Body of pancreas (tissue), 4 donors: ENCODE measurements around the gene NPAS2. TPM values are rescaled to one million over a fixed set of nuclear protein-coding genes. Genes with fewer than 3 reads are reported as not detected.

ENCODE experiments used
- ATAC-seq: fragments of 150-250 bp; one replicate; pipeline ENCODE4 v1.9.1; 2016
- DNase-seq, 4 donors: peaks; one replicate each; pipeline ENCODE4 v3.0.0-alpha.2; 2019
- H3K27ac ChIP-seq, 4 donors: fragments of 200-600 bp; sonication (generic); 1 replicate in 3 of 4; 2 replicates in 1 of 4; pipeline versions ENCODE4 v1.5.1 to v1.6.1; 2016 to 2019; ENCODE audit warnings: mild to moderate bottlenecking in 1 of 4, mixed read lengths in 1 of 4, moderate library complexity in 1 of 4
- H3K27me3 ChIP-seq, 2 donors: fragments of 200-600 bp; sonication (generic); one replicate each; pipeline ENCODE4 v1.6.0; 2016; ENCODE audit warnings: mild to moderate bottlenecking in 1 of 2
- H3K36me3 ChIP-seq, 2 donors: fragments of 200-600 bp; sonication (generic); replicated peaks in 1 of 2; 2 replicates each; pipeline ENCODE4 v1.5.1; 2016; ENCODE audit warnings: low read depth in 2 of 2; ENCODE audit not compliant: insufficient read depth in 1 of 2
- H3K4me1 ChIP-seq: fragments of 200-600 bp; sonication (generic); one replicate; pipeline ENCODE4 v1.6.0; 2016
- H3K4me3 ChIP-seq, 2 donors: fragments of 200-600 bp; sonication (generic); 1 replicate in 1 of 2; 2 replicates in 1 of 2; pipeline ENCODE4 v1.5.1; 2016 to 2019
- H3K9me3 ChIP-seq, 3 donors: fragments of 200-600 bp; sonication (generic); 1 replicate in 2 of 3; 2 replicates in 1 of 3; pipeline ENCODE4 v1.5.1; 2016
- POLR2A ChIP-seq, 3 donors: fragments of 450-650 bp; IDR thresholded peaks; one replicate each; pipeline ENCODE4 v1.6.1; 2016; ENCODE audit warnings: antibody characterized with exemption in 3 of 3, mild to moderate bottlenecking in 2 of 3
- WGBS, 2 donors: methylation state at CpG; one replicate each; pipeline ENCODE4 v1.1.5; 2017; 5-methylcytosine and 5-hydroxymethylcytosine counted together
- intact Hi-C: fragments of 100-400 bp; cut with DNase I; formaldehyde crosslinking; loops from one replicate; pipeline ENCODE4 v1.15.1; 2023
- total RNA-seq, 2 donors: library from RNA; depleted of rRNA; stranded (reverse); fragments of >200 nt; gene quantifications; one replicate each; pipeline ENCODE4 v1.1.0, GENCODE V29; 2016
- TF ChIP-seq, protein P1 (sequence below), 7 experiments: fragments of 450-650 bp in 4 of 7; fragments of 200-600 bp in 3 of 7; sonication (generic) in 3 of 7; IDR thresholded peaks; one replicate each; pipeline ENCODE4 v1.5.1; 2016 to 2019; ENCODE audit warnings: antibody characterized with exemption in 7 of 7

The NPAS2 gene
- total RNA-seq, 2 donors from 2014 or later: 32.7 to 51.7 TPM

GRCh38 chr2:100903534-100904258, 83.8 kb downstream of the NPAS2 start:
- H3K4me1 ChIP-seq: peaks cover 13% of the 10 kb centered on the region
- H3K36me3 ChIP-seq: peaks cover 0 to 2% of the 10 kb centered on the region in 2 donors
- no peaks in the 10 kb centered on the region for H3K27me3 ChIP-seq
- ATAC-seq (no peak), DNase-seq (no peak)
- TF ChIP-seq POLR2A (IDR thresholded peaks at IDR 0.05): no peak
- intact Hi-C loops: no loop called here
- H3K27ac ChIP-seq: no peak overlapping the region
- H3K4me3 ChIP-seq: no peak overlapping the region
- no peaks in the 10 kb centered on the region for H3K9me3 ChIP-seq
- 78 to 85% methylated on average over 16 to 17 of the region's 17 CpGs for WGBS, 2 donors

DNA sequence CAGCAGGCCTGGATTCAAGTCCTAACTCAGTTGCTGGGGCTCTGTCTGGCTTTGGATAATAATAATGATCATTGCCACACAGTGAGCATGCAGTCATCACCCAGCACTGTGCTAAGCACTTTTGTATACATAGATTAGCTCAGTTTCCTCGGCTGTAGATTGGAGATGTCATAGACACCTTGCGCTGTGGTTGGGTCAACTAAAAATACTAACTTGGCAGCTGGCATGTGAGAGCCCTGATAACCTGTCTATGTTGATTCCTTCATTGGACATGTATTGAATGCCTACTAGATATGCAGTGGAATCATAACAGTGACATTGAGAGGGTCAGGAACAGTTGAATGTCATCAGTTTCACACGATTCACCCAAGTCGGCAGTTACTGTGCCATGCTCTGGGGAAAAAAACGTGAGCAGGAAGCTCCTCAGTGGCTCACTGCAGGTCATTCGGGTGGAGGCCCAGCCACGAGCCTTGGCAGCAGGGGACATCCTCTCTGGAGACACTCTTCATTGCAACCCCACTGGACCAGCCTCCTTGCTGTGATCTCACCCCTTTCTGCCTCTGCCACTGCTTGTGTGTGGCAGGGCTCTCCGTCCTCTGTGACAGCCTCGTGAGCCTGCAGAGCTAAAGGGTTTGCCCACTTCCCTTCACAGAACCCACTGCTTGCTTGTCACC, 85.3 kb downstream of the NPAS2 start:
- Histone ChIP-seq H3K36me3 (peaks cover 0 to 2% of the 10 kb centered on the region in 2 donors), H3K27me3 (no peaks in the 10 kb centered on the region), H3K4me1 (peaks cover 13% of the 10 kb centered on the region), H3K9me3 (no peaks in the 10 kb centered on the region), H3K4me3 (no peak overlapping the region), H3K27ac (no peak overlapping the region)
- no peak for TF ChIP-seq POLR2A (IDR thresholded peaks at IDR 0.05)
- TF ChIP-seq, protein P1, sequence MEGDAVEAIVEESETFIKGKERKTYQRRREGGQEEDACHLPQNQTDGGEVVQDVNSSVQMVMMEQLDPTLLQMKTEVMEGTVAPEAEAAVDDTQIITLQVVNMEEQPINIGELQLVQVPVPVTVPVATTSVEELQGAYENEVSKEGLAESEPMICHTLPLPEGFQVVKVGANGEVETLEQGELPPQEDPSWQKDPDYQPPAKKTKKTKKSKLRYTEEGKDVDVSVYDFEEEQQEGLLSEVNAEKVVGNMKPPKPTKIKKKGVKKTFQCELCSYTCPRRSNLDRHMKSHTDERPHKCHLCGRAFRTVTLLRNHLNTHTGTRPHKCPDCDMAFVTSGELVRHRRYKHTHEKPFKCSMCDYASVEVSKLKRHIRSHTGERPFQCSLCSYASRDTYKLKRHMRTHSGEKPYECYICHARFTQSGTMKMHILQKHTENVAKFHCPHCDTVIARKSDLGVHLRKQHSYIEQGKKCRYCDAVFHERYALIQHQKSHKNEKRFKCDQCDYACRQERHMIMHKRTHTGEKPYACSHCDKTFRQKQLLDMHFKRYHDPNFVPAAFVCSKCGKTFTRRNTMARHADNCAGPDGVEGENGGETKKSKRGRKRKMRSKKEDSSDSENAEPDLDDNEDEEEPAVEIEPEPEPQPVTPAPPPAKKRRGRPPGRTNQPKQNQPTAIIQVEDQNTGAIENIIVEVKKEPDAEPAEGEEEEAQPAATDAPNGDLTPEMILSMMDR (IDR thresholded peaks at IDR 0.05): no peak
- DNase-seq (no peak), ATAC-seq (no peak)
- WGBS, 2 donors: 68 to 78% methylated on average over 9 of the region's 9 CpGs
- intact Hi-C loops: no loop called here

- TF ChIP-seq POLR2A (IDR thresholded peaks at IDR 0.05): no peak
- TF ChIP-seq, protein P1 (IDR thresholded peaks at IDR 0.05): no peak
- Histone ChIP-seq H3K4me1 (peaks cover 13% of the 10 kb centered on the region), H3K9me3 (no peaks in the 10 kb centered on the region), H3K36me3 (peaks cover 0 to 2% of the 10 kb centered on the region in 2 donors), H3K4me3 (no peak overlapping the region), H3K27me3 (no peaks in the 10 kb centered on the region), H3K27ac (no peak overlapping the region)
- no peak for ATAC-seq
- WGBS, 2 donors: 81 to 100% methylated on average over 1 of the region's 1 CpG
- intact Hi-C loops: no loop called here
- DNase-seq: no peak
Observed at GRCh38 chr2:100906131-100906530, 86.2 kb downstream of the NPAS2 start.

DNA sequence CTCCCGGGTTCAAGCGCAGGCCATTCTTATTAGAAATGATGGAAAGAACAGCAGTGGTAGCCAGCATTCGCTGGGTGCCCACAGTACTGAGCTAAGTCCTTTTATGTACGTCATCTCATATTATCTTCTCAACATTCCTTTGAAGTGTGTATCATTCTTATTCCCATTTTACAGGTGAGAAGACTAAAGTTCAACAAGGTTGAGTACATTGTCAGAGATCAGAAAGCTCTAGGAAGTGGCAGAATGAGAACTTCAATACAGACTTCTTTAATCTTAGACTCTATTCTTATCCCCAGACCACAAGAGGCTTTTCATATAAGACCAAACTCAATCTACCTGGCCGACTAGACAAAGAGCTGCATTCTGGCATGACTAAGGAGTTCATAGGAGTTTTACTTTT, 86.7 kb downstream of the NPAS2 start:
- ATAC-seq (no peak), DNase-seq (no peak)
- no peak overlapping the region for H3K4me3 ChIP-seq
- H3K4me1 ChIP-seq: peaks cover 13% of the 10 kb centered on the region
- H3K27ac ChIP-seq: no peak overlapping the region
- no peaks in the 10 kb centered on the region for H3K27me3 ChIP-seq
- TF ChIP-seq, protein P1 (IDR thresholded peaks at IDR 0.05): no peak
- TF ChIP-seq POLR2A (IDR thresholded peaks at IDR 0.05): no peak
- 83 to 90% methylated on average over 5 of the region's 5 CpGs for WGBS, 2 donors
- H3K9me3 ChIP-seq: no peaks in the 10 kb centered on the region
- H3K36me3 ChIP-seq: peaks cover 0 to 2% of the 10 kb centered on the region in 2 donors
- intact Hi-C loops: no loop called here

- H3K4me1 ChIP-seq: peaks cover 9% of the 10 kb centered on the region
- no peaks in the 10 kb centered on the region for H3K9me3 ChIP-seq
- H3K36me3 ChIP-seq: peaks cover 0 to 2% of the 10 kb centered on the region in 2 donors
- intact Hi-C loops: no loop called here
- no peak overlapping the region for H3K4me3 ChIP-seq
- WGBS, 2 donors: 74 to 80% methylated on average over 5 of the region's 5 CpGs
- H3K27me3 ChIP-seq: no peaks in the 10 kb centered on the region
- DNase-seq (no peak), ATAC-seq (no peak)
- no peak for TF ChIP-seq POLR2A (IDR thresholded peaks at IDR 0.05)
- TF ChIP-seq, protein P1 (IDR thresholded peaks at IDR 0.05): no peak
- H3K27ac ChIP-seq: no peak overlapping the region
Observed at GRCh38 chr2:100907832-100908231, 87.9 kb downstream of the NPAS2 start.
